Muscle layer of duodenum (tissue), 2 donors: ENCODE data around the gene EXOC2.
A peak's percentile ranks its signal among the peaks of the same experiment; 100 is the strongest.

ENCODE experiments used
- H3K27ac ChIP-seq: one replicate; pipeline ENCODE4 v1.7.0; 2013; ENCODE audit warnings: mild to moderate bottlenecking, low read length
- H3K27me3 ChIP-seq: one replicate; pipeline ENCODE4 v1.7.0; 2013; ENCODE audit warnings: low read depth, mild to moderate bottlenecking, control low read depth, low read length
- H3K36me3 ChIP-seq, 2 donors: one replicate each; pipeline ENCODE4 v1.7.0; 2013; ENCODE audit warnings: low read length in 2 of 2, control low read depth in 1 of 2, mild to moderate bottlenecking in 1 of 2; ENCODE audit not compliant: insufficient read depth in 2 of 2, control insufficient read depth in 1 of 2
- H3K4me1 ChIP-seq, 2 donors: one replicate each; pipeline ENCODE4 v1.7.0; 2013; ENCODE audit warnings: low read length in 2 of 2, mild to moderate bottlenecking in 2 of 2, control low read depth in 1 of 2, moderate library complexity in 1 of 2; ENCODE audit not compliant: insufficient read depth in 2 of 2, control insufficient read depth in 1 of 2
- H3K4me3 ChIP-seq, 2 donors: one replicate each; pipeline ENCODE4 v1.7.0; 2013; ENCODE audit warnings: low read length in 2 of 2, low read depth in 1 of 2, mild to moderate bottlenecking in 1 of 2
- H3K9me3 ChIP-seq, 2 donors: one replicate each; pipeline ENCODE4 v1.7.0; 2013; ENCODE audit warnings: low read length in 2 of 2, control low read depth in 1 of 2, mild to moderate bottlenecking in 1 of 2; ENCODE audit not compliant: control insufficient read depth in 1 of 2
- donor health status: healthy.

The EXOC2 gene

DNA sequence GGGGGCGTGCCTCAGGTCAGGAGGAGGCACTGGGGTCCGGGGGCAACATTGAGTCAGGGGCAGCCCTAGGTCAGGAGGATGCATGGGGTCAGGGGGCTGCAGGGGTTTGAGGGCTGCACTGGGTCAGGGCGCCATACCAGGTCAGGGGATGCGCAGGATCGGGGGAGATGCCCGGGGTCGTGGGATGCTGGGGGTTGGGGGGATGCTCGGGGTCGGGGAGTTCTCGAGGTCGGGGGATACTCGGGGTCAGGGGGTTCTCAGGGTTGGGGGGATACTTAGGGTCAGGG is 727 bp upstream of the EXOC2 start:
- Histone ChIP-seq H3K9me3 (no peaks in the 10 kb centered on the region), H3K4me1 (peaks cover 4 to 12% of the 10 kb centered on the region in 2 donors), H3K27me3 (no peaks in the 10 kb centered on the region), H3K4me3 (peak overlapping the region; percentile 81 to 95), H3K27ac (no peak overlapping the region), H3K36me3 (peaks cover 0 to 3% of the 10 kb centered on the region in 2 donors)

DNA sequence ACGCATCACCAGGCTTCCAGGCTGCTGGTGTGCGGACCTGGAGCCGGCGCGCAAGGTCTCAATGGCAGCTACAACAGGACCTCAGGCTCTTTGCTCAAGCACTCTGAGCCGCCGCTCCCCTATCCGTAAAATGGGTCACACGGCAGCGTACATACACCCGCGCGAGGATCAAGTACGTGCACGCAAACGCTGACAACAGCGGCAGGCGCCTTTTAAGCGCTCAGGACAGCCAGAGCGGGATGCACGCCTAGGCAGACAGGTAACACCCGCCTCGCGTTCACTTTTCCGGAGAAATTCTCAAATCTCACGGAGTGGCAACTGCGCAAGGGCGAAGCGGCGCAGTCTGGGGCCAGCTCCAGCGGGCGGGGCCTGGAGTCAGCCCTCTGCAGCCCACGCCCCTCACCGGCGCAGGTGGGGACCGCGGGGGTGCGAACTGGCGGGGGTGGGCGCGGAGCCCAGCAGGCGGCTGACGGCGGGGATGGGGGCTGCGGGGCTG is 535 bp downstream of the EXOC2 start:
- H3K27me3 ChIP-seq, result no peaks in the 10 kb centered on the region
- H3K4me3 ChIP-seq, result peak overlapping the region; percentile 86 to 95
- peaks cover 0 to 3% of the 10 kb centered on the region in 2 donors for H3K36me3 ChIP-seq
- no peak overlapping the region for H3K27ac ChIP-seq
- peaks cover 4 to 12% of the 10 kb centered on the region in 2 donors for H3K4me1 ChIP-seq
- no peaks in the 10 kb centered on the region for H3K9me3 ChIP-seq

DNA sequence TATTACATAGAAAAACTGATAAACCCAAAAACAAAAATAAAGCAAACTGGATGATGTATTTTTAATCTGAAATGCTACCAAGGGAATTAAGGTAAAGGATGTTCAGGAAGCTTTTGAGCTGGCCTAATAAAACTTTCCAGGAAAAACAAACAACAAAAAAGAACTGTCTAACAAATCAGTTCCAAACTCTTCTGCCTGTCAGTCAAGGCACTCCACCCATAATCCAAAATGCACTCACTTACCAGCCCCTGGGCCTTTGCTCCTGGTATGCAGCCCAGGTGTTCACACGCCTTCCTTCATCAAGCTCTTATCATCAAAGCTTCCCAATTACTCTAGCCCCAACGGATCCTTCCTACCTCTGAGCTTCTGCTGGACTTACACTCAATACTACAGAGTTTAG is 3.7 kb downstream of the EXOC2 start:
- H3K36me3 ChIP-seq, result peaks cover 0 to 3% of the 10 kb centered on the region in 2 donors
- H3K4me3 ChIP-seq, result no peak overlapping the region
- peaks cover 4 to 14% of the 10 kb centered on the region in 2 donors for H3K4me1 ChIP-seq
- H3K9me3 ChIP-seq, result no peaks in the 10 kb centered on the region
- H3K27ac ChIP-seq, result no peak overlapping the region
- no peaks in the 10 kb centered on the region for H3K27me3 ChIP-seq

DNA sequence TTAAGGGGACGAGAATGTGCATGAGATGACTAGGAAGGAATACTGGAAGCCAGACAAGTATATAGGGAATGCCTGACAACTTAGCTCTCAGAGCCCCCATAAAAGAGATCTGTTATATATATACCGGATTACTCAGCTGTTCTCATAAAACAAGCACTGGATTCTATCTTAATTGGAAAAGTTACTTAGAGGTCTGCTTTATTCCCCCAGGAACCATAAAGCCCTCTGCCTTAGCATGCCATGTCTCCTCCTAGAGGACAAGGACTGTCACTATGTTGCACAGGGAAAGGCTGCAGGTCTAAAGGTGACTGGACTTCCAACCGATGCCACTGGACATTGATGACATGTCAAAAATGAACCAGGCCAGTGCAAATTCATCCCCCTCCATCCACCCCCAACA is 6.4 kb downstream of the EXOC2 start:
- H3K9me3 ChIP-seq, result no peaks in the 10 kb centered on the region
- H3K27ac ChIP-seq, result no peak overlapping the region
- H3K36me3 ChIP-seq, result peaks cover 0 to 3% of the 10 kb centered on the region in 2 donors
- H3K4me3 ChIP-seq, result no peak overlapping the region
- H3K27me3 ChIP-seq, result no peaks in the 10 kb centered on the region
- peaks cover 4 to 12% of the 10 kb centered on the region in 2 donors for H3K4me1 ChIP-seq

DNA sequence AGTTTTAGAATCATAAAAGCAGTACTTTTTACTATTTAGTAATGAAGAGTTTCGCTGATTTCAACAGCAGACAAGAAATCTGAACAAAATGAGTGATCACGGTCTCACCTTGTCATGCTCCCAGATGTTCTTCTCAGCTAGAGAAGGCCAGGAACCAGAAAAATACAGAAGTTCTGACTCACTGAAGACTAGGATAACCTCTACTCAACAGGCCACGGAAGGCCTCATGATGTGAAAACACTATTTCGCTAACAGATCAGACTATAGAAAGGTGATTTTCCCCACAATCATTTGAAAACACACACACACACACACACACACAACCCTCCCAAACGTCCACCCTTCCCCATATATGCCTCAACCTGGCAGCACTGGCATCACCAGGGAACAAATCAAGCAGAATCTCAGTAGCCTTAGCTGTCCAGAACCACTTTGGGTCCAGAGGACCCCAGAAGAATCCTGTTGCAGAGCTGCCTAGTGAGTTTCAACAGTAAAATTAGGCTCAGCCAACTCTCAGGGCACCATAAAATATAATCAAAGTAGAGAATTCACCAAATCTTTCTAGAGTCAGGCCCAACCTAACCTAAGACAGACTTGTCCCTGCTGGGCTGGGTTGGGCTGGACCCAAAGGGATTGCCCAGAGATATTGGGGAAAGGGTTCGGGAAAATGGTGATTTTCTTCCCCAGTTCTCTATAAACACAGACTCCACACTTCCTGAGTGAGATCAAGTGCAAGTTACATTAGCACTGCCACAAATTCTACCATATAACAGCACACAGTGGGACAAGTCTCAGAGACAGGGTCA is 7.9 kb downstream of the EXOC2 start:
- peaks cover 0 to 11% of the 10 kb centered on the region in 2 donors for H3K4me1 ChIP-seq
- H3K27ac ChIP-seq, result no peak overlapping the region
- H3K4me3 ChIP-seq, result no peak overlapping the region
- peaks cover 0 to 2% of the 10 kb centered on the region in 2 donors for H3K36me3 ChIP-seq
- no peaks in the 10 kb centered on the region for H3K9me3 ChIP-seq
- no peaks in the 10 kb centered on the region for H3K27me3 ChIP-seq

DNA sequence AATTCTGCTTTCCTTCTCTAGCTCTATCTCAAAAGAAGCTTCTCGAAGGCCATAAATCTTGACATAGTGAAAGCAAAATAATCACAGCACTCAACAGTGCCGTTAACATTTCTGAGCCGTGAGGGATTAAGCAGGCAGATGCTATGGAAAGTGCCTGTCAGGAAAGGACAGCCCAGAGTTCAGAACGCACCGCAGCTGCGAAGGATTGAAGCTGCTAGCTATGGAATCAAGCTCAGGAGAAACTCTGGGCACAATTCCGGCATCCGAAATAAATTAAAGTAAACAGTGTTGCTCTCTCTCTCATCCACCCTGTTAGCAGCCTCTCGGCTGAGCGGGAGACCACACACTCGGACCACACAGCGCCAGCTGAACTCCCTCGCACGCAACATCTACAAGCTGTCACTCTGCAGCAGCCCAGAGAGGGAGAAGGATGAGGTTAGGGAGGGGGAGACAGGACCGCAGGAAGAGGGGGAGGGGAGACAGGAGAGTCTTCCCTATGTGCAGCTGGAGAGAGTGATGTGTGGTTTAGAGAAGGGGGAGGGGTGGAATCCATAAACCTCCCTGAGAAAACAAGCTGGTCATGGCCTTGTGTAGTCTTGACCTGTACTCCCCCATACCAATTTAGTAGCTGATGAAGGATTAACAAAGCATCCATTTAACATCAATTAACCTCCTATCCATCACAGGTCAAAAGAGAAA is 9.0 kb downstream of the EXOC2 start:
- H3K4me3 ChIP-seq, result peak overlapping the region; percentile 52 to 55
- H3K36me3 ChIP-seq, result no peaks in the 10 kb centered on the region
- H3K4me1 ChIP-seq, result peaks cover 0 to 11% of the 10 kb centered on the region in 2 donors
- H3K9me3 ChIP-seq, result no peaks in the 10 kb centered on the region
- H3K27me3 ChIP-seq, result no peaks in the 10 kb centered on the region
- peak overlapping the region; percentile 46 for H3K27ac ChIP-seq

DNA sequence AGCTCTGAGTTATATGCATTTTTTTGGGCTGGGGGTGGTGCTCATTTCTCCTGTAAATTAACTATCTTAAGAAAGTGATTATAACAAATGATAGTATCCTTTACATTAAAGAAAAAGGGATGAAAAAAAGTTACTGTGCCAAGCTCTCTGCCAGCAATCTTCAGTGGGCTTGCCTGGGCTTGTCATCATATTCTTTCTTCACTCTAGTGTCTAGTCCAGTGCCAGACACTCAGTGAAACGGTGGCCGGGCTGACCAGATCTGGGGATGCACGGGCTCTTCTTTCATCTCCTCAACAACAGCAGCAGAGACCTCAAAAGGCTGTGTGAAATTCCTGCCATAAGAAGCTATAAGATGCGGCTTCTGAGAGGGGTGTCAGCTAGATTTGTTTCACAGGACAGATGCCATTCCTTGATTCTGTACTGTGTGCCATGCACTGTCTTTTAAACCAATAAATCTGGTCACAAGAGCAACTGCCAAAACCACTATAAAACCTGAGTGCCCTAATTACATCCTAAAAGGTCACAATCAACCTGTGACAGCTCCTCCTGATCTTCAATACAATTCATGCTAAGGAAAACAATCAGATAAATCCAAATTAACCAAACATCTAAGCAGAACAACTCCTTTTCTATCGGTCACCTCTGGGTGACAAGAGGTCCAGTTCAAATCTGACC is 12.1 kb downstream of the EXOC2 start:
- Histone ChIP-seq H3K36me3 (no peaks in the 10 kb centered on the region), H3K27me3 (no peaks in the 10 kb centered on the region), H3K4me3 (no peak overlapping the region), H3K9me3 (no peaks in the 10 kb centered on the region), H3K27ac (no peak overlapping the region), H3K4me1 (peaks cover 0 to 14% of the 10 kb centered on the region in 2 donors)

DNA sequence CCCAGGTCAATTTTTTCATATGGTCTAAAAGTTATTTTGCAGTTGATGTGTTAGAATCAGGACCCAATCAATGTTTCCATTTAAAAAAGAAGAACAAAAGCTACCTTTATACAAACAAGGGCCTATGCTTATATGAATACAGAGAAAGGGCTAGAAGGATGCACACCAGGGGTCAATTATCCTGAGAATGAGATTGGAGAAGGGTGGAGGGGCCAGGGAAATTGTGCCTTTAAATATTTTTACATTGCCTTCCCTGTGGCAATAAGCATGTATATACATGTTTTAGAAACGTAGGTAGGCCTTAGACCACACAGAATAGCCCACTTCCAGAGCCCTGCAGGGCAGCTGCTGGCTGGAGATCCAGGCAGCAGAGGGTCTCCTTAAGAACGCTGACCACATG is 12.7 kb downstream of the EXOC2 start:
- H3K9me3 ChIP-seq, result no peaks in the 10 kb centered on the region
- no peak overlapping the region for H3K27ac ChIP-seq
- H3K4me1 ChIP-seq, result peaks cover 0 to 14% of the 10 kb centered on the region in 2 donors
- H3K36me3 ChIP-seq, result no peaks in the 10 kb centered on the region
- H3K4me3 ChIP-seq, result no peak overlapping the region
- no peaks in the 10 kb centered on the region for H3K27me3 ChIP-seq

DNA sequence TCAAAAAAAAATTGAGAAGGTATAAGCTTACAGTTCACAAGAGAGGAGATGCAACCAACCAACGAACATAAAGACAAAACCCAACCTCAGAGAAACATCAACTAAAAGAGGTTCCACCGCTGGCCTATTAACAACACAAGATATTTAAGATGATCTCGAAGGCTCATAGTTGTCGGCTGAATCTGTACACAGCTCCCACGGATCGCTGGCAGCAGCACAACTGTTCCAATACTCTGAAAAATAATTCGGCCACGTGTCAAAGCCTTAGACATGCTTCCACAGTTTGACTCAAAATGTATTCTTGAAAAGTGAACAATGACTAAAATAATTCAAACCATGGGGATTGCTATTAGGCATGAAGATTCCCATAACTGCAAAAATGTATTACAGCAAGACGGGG is 13.7 kb downstream of the EXOC2 start:
- Histone ChIP-seq H3K27ac (no peak overlapping the region), H3K4me1 (peaks cover 0 to 13% of the 10 kb centered on the region in 2 donors), H3K36me3 (no peaks in the 10 kb centered on the region), H3K9me3 (no peaks in the 10 kb centered on the region), H3K27me3 (no peaks in the 10 kb centered on the region), H3K4me3 (no peak overlapping the region)

DNA sequence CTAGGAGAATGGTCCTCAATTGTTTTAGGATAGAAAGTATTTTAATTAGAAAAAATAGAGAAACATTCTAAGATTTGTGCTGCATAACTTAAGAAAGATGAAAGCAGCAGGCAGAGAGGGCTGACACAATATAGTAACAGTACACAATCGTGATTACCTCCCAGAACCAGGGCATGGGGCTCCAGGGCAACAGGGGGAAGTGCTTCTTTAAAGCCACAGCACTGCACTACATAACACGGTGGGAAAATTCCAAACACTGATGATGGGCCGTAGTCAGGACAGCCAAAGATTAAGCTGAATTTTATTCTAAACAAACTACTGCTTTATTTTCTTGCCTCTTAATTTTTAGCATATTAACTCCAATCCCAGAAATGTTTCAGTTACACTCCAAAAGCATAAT is 14.4 kb downstream of the EXOC2 start:
- Histone ChIP-seq H3K27ac (no peak overlapping the region), H3K4me3 (no peak overlapping the region), H3K27me3 (no peaks in the 10 kb centered on the region), H3K4me1 (peaks cover 0 to 8% of the 10 kb centered on the region in 2 donors), H3K36me3 (no peaks in the 10 kb centered on the region), H3K9me3 (no peaks in the 10 kb centered on the region)

DNA sequence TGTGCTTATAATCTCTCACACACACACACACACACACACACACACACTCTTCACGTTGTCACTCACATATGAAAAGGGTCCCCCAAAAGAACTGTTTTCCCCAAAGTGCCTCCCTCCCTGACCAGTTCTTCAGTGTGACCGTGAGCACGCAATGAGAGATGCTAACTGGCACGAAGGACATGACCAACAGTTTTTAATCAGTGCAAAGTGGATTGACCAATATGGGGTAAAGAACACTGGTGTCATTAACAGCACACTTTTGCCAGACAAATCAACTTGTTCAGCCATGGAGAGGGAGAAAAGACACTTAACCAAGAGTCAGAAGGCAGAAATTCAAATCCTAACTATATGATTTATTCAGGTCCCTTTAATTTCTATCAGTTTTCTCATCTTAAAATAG is 15.0 kb downstream of the EXOC2 start:
- Histone ChIP-seq H3K27ac (no peak overlapping the region), H3K9me3 (no peaks in the 10 kb centered on the region), H3K27me3 (no peaks in the 10 kb centered on the region), H3K4me1 (peaks cover 0 to 4% of the 10 kb centered on the region in 2 donors), H3K36me3 (no peaks in the 10 kb centered on the region), H3K4me3 (no peak overlapping the region)
